ENCODE data around the gene TBC1D17. TPM values are rescaled to one million over a fixed set of nuclear protein-coding genes. Genes with fewer than 3 reads are reported as not detected.

Gene TBC1D17
- total and polyA plus RNA-seq, 10 of the 15 experiments (the other 5 are each of a cell fraction or from before 2014, with no cell fraction given) = 0.42 to 20.4 (median 11.2) TPM

DNA sequence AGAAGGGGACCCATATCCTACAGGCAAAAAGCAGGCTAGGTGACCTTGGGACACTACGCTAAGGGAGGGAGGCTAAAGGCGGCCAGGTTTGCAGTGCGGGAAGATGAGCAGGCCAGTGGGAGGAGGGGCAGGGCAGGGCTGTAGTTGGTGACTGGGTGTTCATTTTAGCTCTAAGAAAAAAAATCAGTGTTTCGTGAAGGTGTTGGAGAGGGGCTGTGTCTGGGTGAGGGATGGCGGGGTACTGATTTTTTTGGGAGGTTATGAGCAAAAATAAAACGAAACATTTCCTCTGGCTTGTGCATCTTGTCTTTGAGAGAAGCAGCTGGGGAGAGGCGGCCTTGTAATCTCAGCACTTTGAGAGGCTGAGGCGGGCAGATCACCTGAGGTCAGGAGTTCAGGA lies 56.1 kb downstream of the TBC1D17 start (continued):
- TF ChIP-seq BRCA1 (IDR thresholded peaks at IDR 0.05; ENCODE audit: low read depth, low read length) (no peak), EGR1 (IDR thresholded peaks at IDR 0.05; ENCODE audit: borderline replicate concordance in 1 of 2, low read depth in 2 of 2, low read length in 2 of 2) (no peak), SUZ12 (IDR thresholded peaks at IDR 0.05; ENCODE audit: unreplicated experiment) (no peak), SIX5 (IDR thresholded peaks at IDR 0.05; ENCODE audit: low read depth, low read length, severe bottlenecking) (no peak), MXI1 (IDR thresholded peaks at IDR 0.05; ENCODE audit: low read depth, low read length) (no peak), NR2F1 (conservative IDR thresholded peaks at IDR 0.05) (0 out of 2 replicates have a peak, but pooled peaks have one; percentile 17), TAF1 (IDR thresholded peaks at IDR 0.05; ENCODE audit: borderline replicate concordance, low read depth, low read length) (no peak), ZBED1 (IDR thresholded peaks at IDR 0.05; ENCODE audit: borderline replicate concordance) (no peak), POLR2A (IDR thresholded peaks at IDR 0.05; ENCODE audit: low read depth, low read length) (peak; percentile 84), CHD2 (IDR thresholded peaks at IDR 0.05; ENCODE audit: borderline replicate concordance, low read depth, low read length) (no peak), KLF5 (IDR thresholded peaks at IDR 0.05; ENCODE audit: partially characterized antibody) (no peak), SREBF1 (IDR thresholded peaks at IDR 0.05; ENCODE audit: low read length) (no peak), NRF1 (conservative IDR thresholded peaks at IDR 0.05; ENCODE audit: low read depth, low read length) (no peak), GABPA (IDR thresholded peaks at IDR 0.05; ENCODE audit: low read depth) (no peak), FOXK2 (IDR thresholded peaks at IDR 0.05) (no peak), KAT2A (conservative IDR thresholded peaks at IDR 0.05; ENCODE audit: control insufficient read depth, low read depth, low read length) (no peak), PAX5 (IDR thresholded peaks at IDR 0.05; ENCODE audit: borderline replicate concordance, low read depth, low read length) (no peak), STAT1 (conservative IDR thresholded peaks at IDR 0.05) (no peak)
- TF ChIP-seq, protein P1, sequence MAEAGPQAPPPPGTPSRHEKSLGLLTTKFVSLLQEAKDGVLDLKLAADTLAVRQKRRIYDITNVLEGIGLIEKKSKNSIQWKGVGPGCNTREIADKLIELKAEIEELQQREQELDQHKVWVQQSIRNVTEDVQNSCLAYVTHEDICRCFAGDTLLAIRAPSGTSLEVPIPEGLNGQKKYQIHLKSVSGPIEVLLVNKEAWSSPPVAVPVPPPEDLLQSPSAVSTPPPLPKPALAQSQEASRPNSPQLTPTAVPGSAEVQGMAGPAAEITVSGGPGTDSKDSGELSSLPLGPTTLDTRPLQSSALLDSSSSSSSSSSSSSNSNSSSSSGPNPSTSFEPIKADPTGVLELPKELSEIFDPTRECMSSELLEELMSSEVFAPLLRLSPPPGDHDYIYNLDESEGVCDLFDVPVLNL (IDR thresholded peaks at IDR 0.05; ENCODE audit: low read depth, low read length) = no peak
- TF ChIP-seq, protein P2, sequence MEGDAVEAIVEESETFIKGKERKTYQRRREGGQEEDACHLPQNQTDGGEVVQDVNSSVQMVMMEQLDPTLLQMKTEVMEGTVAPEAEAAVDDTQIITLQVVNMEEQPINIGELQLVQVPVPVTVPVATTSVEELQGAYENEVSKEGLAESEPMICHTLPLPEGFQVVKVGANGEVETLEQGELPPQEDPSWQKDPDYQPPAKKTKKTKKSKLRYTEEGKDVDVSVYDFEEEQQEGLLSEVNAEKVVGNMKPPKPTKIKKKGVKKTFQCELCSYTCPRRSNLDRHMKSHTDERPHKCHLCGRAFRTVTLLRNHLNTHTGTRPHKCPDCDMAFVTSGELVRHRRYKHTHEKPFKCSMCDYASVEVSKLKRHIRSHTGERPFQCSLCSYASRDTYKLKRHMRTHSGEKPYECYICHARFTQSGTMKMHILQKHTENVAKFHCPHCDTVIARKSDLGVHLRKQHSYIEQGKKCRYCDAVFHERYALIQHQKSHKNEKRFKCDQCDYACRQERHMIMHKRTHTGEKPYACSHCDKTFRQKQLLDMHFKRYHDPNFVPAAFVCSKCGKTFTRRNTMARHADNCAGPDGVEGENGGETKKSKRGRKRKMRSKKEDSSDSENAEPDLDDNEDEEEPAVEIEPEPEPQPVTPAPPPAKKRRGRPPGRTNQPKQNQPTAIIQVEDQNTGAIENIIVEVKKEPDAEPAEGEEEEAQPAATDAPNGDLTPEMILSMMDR (IDR thresholded peaks at IDR 0.05 in 2 of 3, conservative IDR thresholded peaks at IDR 0.05 in 1 of 3; ENCODE audit: control insufficient read depth in 2 of 3, extremely low read depth in 1 of 3, insufficient read depth in 1 of 3, low read depth in 3 of 3, low read length in 3 of 3) = no peak
- TF ChIP-seq, protein P3, sequence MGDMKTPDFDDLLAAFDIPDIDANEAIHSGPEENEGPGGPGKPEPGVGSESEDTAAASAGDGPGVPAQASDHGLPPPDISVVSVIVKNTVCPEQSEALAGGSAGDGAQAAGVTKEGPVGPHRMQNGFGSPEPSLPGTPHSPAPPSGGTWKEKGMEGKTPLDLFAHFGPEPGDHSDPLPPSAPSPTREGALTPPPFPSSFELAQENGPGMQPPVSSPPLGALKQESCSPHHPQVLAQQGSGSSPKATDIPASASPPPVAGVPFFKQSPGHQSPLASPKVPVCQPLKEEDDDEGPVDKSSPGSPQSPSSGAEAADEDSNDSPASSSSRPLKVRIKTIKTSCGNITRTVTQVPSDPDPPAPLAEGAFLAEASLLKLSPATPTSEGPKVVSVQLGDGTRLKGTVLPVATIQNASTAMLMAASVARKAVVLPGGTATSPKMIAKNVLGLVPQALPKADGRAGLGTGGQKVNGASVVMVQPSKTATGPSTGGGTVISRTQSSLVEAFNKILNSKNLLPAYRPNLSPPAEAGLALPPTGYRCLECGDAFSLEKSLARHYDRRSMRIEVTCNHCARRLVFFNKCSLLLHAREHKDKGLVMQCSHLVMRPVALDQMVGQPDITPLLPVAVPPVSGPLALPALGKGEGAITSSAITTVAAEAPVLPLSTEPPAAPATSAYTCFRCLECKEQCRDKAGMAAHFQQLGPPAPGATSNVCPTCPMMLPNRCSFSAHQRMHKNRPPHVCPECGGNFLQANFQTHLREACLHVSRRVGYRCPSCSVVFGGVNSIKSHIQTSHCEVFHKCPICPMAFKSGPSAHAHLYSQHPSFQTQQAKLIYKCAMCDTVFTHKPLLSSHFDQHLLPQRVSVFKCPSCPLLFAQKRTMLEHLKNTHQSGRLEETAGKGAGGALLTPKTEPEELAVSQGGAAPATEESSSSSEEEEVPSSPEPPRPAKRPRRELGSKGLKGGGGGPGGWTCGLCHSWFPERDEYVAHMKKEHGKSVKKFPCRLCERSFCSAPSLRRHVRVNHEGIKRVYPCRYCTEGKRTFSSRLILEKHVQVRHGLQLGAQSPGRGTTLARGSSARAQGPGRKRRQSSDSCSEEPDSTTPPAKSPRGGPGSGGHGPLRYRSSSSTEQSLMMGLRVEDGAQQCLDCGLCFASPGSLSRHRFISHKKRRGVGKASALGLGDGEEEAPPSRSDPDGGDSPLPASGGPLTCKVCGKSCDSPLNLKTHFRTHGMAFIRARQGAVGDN (IDR thresholded peaks at IDR 0.05) = no peak
- TF ChIP-seq, protein P4, sequence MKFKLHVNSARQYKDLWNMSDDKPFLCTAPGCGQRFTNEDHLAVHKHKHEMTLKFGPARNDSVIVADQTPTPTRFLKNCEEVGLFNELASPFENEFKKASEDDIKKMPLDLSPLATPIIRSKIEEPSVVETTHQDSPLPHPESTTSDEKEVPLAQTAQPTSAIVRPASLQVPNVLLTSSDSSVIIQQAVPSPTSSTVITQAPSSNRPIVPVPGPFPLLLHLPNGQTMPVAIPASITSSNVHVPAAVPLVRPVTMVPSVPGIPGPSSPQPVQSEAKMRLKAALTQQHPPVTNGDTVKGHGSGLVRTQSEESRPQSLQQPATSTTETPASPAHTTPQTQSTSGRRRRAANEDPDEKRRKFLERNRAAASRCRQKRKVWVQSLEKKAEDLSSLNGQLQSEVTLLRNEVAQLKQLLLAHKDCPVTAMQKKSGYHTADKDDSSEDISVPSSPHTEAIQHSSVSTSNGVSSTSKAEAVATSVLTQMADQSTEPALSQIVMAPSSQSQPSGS (IDR thresholded peaks at IDR 0.05; ENCODE audit: low read length) = no peak; the same call in 1 of the 2 replicates
- TF ChIP-seq, protein P5, sequence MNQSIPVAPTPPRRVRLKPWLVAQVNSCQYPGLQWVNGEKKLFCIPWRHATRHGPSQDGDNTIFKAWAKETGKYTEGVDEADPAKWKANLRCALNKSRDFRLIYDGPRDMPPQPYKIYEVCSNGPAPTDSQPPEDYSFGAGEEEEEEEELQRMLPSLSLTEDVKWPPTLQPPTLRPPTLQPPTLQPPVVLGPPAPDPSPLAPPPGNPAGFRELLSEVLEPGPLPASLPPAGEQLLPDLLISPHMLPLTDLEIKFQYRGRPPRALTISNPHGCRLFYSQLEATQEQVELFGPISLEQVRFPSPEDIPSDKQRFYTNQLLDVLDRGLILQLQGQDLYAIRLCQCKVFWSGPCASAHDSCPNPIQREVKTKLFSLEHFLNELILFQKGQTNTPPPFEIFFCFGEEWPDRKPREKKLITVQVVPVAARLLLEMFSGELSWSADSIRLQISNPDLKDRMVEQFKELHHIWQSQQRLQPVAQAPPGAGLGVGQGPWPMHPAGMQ (IDR thresholded peaks at IDR 0.05; ENCODE audit: borderline replicate concordance) = no peak
